Naive thymus-derived CD4-positive, alpha-beta T cell (primary cell): ENCODE results near the gene TNRC6B. TPM values are rescaled to one million over a fixed set of nuclear protein-coding genes. Genes with fewer than 3 reads are reported as not detected.
A peak's percentile ranks its signal among the peaks of the same experiment; 100 is the strongest.

Experiments used
- ATAC-seq: fragments of 150-1000 bp; cut with Tn5 transposase; 2 replicates; pipeline ENCODE4 v1.10.0; 2021; ENCODE audit warnings: mild to moderate bottlenecking, moderate library complexity
- CTCF ChIA-PET: fragments of 350-600 bp; sonication (Branson Sonifier 250); formaldehyde crosslinking; loops from one replicate; lab custom pipeline; 2021; ENCODE audit warnings: antibody characterized with exemption; lab: Charles Lee
- POLR2A ChIA-PET: fragments of 350-600 bp; sonication (Branson Sonifier 250); formaldehyde crosslinking; loops from one replicate; lab custom pipeline; 2021; ENCODE audit warnings: antibody characterized with exemption, inconsistent platforms; lab: Charles Lee
- DNase-seq, 9 donors: peaks; one replicate each; pipeline versions ENCODE4 v3.0.0 to v3.0.0-alpha.2; 2020 to 2022; ENCODE audit warnings: mixed read lengths in 1 of 9
- H3K27ac ChIP-seq: one replicate; pipeline ENCODE4 v1.7.0; 2013; ENCODE audit warnings: mild to moderate bottlenecking, low read depth, low read length, moderate library complexity
- H3K27me3 ChIP-seq, 2 donors: one replicate each; pipeline ENCODE4 v1.7.0; 2013; ENCODE audit warnings: low read length in 2 of 2, mild to moderate bottlenecking in 2 of 2, moderate library complexity in 2 of 2; ENCODE audit not compliant: control insufficient read depth in 2 of 2, insufficient read depth in 2 of 2
- H3K36me3 ChIP-seq, 3 experiments: 1 replicate in 2 of 3; 2 replicates in 1 of 3; pipeline ENCODE4 v1.7.0; 2013; ENCODE audit warnings: low read length in 3 of 3, mild to moderate bottlenecking in 3 of 3, moderate library complexity in 1 of 3; ENCODE audit not compliant: insufficient read depth in 3 of 3, control insufficient read depth in 2 of 3
- H3K4me1 ChIP-seq, 2 donors: one replicate each; pipeline ENCODE4 v1.7.0; 2013; ENCODE audit warnings: low read length in 2 of 2, mild to moderate bottlenecking in 2 of 2, moderate library complexity in 1 of 2; ENCODE audit not compliant: control insufficient read depth in 2 of 2, insufficient read depth in 2 of 2
- H3K4me3 ChIP-seq: 2 replicates; pipeline ENCODE4 v1.7.0; 2013; ENCODE audit warnings: mild to moderate bottlenecking, low read length
- H3K9me3 ChIP-seq, 3 experiments: 1 replicate in 2 of 3; 2 replicates in 1 of 3; pipeline ENCODE4 v1.7.0; 2013; ENCODE audit warnings: low read length in 3 of 3; ENCODE audit not compliant: control insufficient read depth in 2 of 3
- H3K27ac Mint-ChIP-seq, 9 donors: one replicate each; pipeline ENCODE4 v1.8.0; 2020 to 2022; ENCODE audit warnings: mixed read lengths in 9 of 9, mild to moderate bottlenecking in 8 of 9, moderate library complexity in 5 of 9, inconsistent platforms in 2 of 9
- H3K27me3 Mint-ChIP-seq, 5 donors: one replicate each; pipeline ENCODE4 v1.8.0; 2021 to 2022; ENCODE audit warnings: mixed read lengths in 5 of 5, mild to moderate bottlenecking in 1 of 5
- H3K36me3 Mint-ChIP-seq, 5 donors: one replicate each; pipeline ENCODE4 v1.8.0; 2020 to 2022; ENCODE audit warnings: mixed read lengths in 5 of 5, mild to moderate bottlenecking in 3 of 5, inconsistent platforms in 1 of 5
- H3K4me1 Mint-ChIP-seq, 7 donors: one replicate each; pipeline ENCODE4 v1.8.0; 2020 to 2022; ENCODE audit warnings: mixed read lengths in 7 of 7, mild to moderate bottlenecking in 3 of 7, inconsistent platforms in 1 of 7
- H3K4me3 Mint-ChIP-seq, 10 donors: one replicate each; pipeline ENCODE4 v1.8.0; 2020 to 2022; ENCODE audit warnings: mild to moderate bottlenecking in 10 of 10, mixed read lengths in 10 of 10, moderate library complexity in 6 of 10, inconsistent platforms in 2 of 10
- H3K9me3 Mint-ChIP-seq, 11 donors: one replicate each; pipeline ENCODE4 v1.8.0; 2020 to 2022; ENCODE audit warnings: mixed read lengths in 11 of 11, mild to moderate bottlenecking in 4 of 11, inconsistent platforms in 1 of 11, moderate library complexity in 1 of 11
- intact Hi-C, 2 donors: fragments of 100-400 bp; cut with micrococcal nuclease; formaldehyde crosslinking; loops; one replicate each; pipeline ENCODE4 v1.15.1; 2023
- polyA plus RNA-seq, 2 donors: library from polyadenylated mRNA; unstranded; fragments of 300-500 nt; fragmentation: Illumina TruSeq; gene quantifications; one replicate each; pipeline ENCODE4 v1.2.3, GENCODE V29; 2021
- total RNA-seq, 6 experiments: library from RNA in 5 of 6; stranded (reverse) in 5 of 6; gene quantifications; 1 replicate in 5 of 6; 2 replicates in 1 of 6; pipeline ENCODE4 v1.2.3 and lab custom pipeline; 2021 to 2026

TNRC6B gene
- total and polyA plus RNA-seq, 7 experiments from 2014 or later = 67.4 to 165 (median 136) TPM

GRCh38 chr22:40324468-40325305 is 147.0 kb downstream of the TNRC6B start:
- no peaks in the 10 kb centered on the region for H3K27me3 Mint-ChIP-seq
- Histone ChIP-seq H3K27me3 (no peaks in the 10 kb centered on the region), H3K4me1 (peaks cover 57 to 73% of the 10 kb centered on the region in 2 donors), H3K27ac (peak overlapping the region; percentile 74), H3K36me3 (peaks cover 10 to 30% (median 18%) of the 10 kb centered on the region in 3 experiments), H3K9me3 (no peaks in the 10 kb centered on the region), H3K4me3 (peak overlapping the region; percentile 39)
- ChIA-PET POLR2A (interaction anchor here (0.6 to 6.3 kb wide), 17 partner anchors 10 to 280 kb away, joined by 3 to 77 read pairs (median 3); partner anchors contain the start of gene ADSL), CTCF (interaction anchor here (0.6 to 1.2 kb wide), 3 partner anchors 16 to 34 kb away, joined by 3 to 4 read pairs (median 3); no protein-coding TSS in a partner anchor)
- H3K27ac Mint-ChIP-seq = peak overlapping the region; percentile 91 to 99 (median 95)
- DNase-seq (peak in 7 of 9 donors; percentile 74 to 89 (median 83)), ATAC-seq (peak; percentile 91)
- H3K36me3 Mint-ChIP-seq = peaks cover 5 to 52% (median 37%) of the 10 kb centered on the region in 5 donors
- intact Hi-C loops = loop anchor here (1.0 kb wide), 4 partner anchors 11 to 147 kb away; partner anchors contain the start of genes ADSL (in 2 of the 2) and TNRC6B (in 2 of the 2)
- H3K4me3 Mint-ChIP-seq = peak overlapping the region; percentile 73 to 90 (median 80)
- H3K4me1 Mint-ChIP-seq = peaks cover 41 to 96% (median 92%) of the 10 kb centered on the region in 7 donors
- H3K9me3 Mint-ChIP-seq = no peaks in the 10 kb centered on the region

- H3K36me3 Mint-ChIP-seq = peaks cover 5 to 54% (median 39%) of the 10 kb centered on the region in 5 donors
- Histone ChIP-seq H3K9me3 (no peaks in the 10 kb centered on the region), H3K27me3 (no peaks in the 10 kb centered on the region), H3K36me3 (peaks cover 10 to 30% (median 18%) of the 10 kb centered on the region in 3 experiments), H3K4me1 (peaks cover 57 to 79% of the 10 kb centered on the region in 2 donors), H3K4me3 (peak overlapping the region; percentile 39), H3K27ac (peak overlapping the region; percentile 74)
- H3K27me3 Mint-ChIP-seq = no peaks in the 10 kb centered on the region
- ChIA-PET POLR2A (interaction anchor here (0.6 to 6.3 kb wide), 9 partner anchors 9 to 281 kb away, joined by 3 to 77 read pairs (median 3); partner anchors contain the start of gene ADSL), CTCF (interaction anchor here (0.9 kb wide), 1 partner anchor 16 kb away, joined by 3 read pairs; no protein-coding TSS in a partner anchor)
- H3K4me1 Mint-ChIP-seq = peaks cover 44 to 100% (median 95%) of the 10 kb centered on the region in 7 donors
- peak overlapping the region; percentile 91 to 99 (median 95) for H3K27ac Mint-ChIP-seq
- intact Hi-C loops = loop anchor here in 1 of 2 donors (1.0 kb wide), 1 partner anchor 21 kb away; the partner anchor contains the start of gene ADSL
- peak in 7 of 9 donors; percentile 33 to 71 (median 50) for DNase-seq
- peak; percentile 44 for ATAC-seq
- H3K4me3 Mint-ChIP-seq = peak overlapping the region; percentile 73 to 90 (median 80)
- no peaks in the 10 kb centered on the region for H3K9me3 Mint-ChIP-seq
Observed at GRCh38 chr22:40325315-40325714, 147.6 kb downstream of the TNRC6B start.

- Mint-ChIP-seq H3K27me3 (no peaks in the 10 kb centered on the region), H3K9me3 (peaks cover 0 to 2% (median 0%) of the 10 kb centered on the region in 11 donors), H3K4me1 (peaks cover 51 to 100% (median 97%) of the 10 kb centered on the region in 7 donors), H3K36me3 (peaks cover 0 to 47% (median 29%) of the 10 kb centered on the region in 5 donors), H3K4me3 (peak overlapping the region; percentile 31 to 78 (median 58)), H3K27ac (peak overlapping the region; percentile 53 to 99 (median 95))
- Histone ChIP-seq H3K27ac (peak overlapping the region; percentile 59), H3K27me3 (no peaks in the 10 kb centered on the region), H3K9me3 (no peaks in the 10 kb centered on the region), H3K36me3 (peaks cover 5 to 15% (median 10%) of the 10 kb centered on the region in 3 experiments), H3K4me3 (no peak overlapping the region), H3K4me1 (peaks cover 62 to 96% of the 10 kb centered on the region in 2 donors)
- intact Hi-C loops = no loop called here
- DNase-seq (peak in 6 of 9 donors; percentile 37 to 79 (median 53)), ATAC-seq (no peak)
- ChIA-PET CTCF (interaction anchor here (0.6 to 1.2 kb wide), 5 partner anchors 18 to 133 kb away, joined by 3 to 8 read pairs (median 4); no protein-coding TSS in a partner anchor), POLR2A (interaction anchor here (0.6 to 6.3 kb wide), 11 partner anchors 7 to 401 kb away, joined by 3 to 77 read pairs (median 7); partner anchors contain the start of gene ADSL)
Observed at GRCh38 chr22:40326905-40327735, 149.4 kb downstream of the TNRC6B start.

GRCh38 chr22:40328546-40329456 is 151.1 kb downstream of the TNRC6B start:
- no peak for ATAC-seq

GRCh38 chr22:40329466-40329865 is 151.7 kb downstream of the TNRC6B start:
- H3K27ac Mint-ChIP-seq = peak overlapping the region in 8 of 9 donors; percentile 42 to 99 (median 95)
- intact Hi-C loops = no loop called here
- peak overlapping the region; percentile 58 for H3K27ac ChIP-seq

More at GRCh38 chr22:40328546-40329456, 151.1 kb downstream of the TNRC6B start:
- Mint-ChIP-seq H3K4me1 (peaks cover 61 to 100% (median 97%) of the 10 kb centered on the region in 7 donors), H3K4me3 (peak overlapping the region in 5 of 10 donors; percentile 18 to 78 (median 62)), H3K27me3 (no peaks in the 10 kb centered on the region), H3K9me3 (peaks cover 0 to 5% (median 0%) of the 10 kb centered on the region in 11 donors), H3K27ac (peak overlapping the region in 8 of 9 donors; percentile 42 to 99 (median 95)), H3K36me3 (peaks cover 0 to 44% (median 20%) of the 10 kb centered on the region in 5 donors)
- peaks cover 67 to 96% of the 10 kb centered on the region in 2 donors for H3K4me1 ChIP-seq
- ChIA-PET POLR2A (interaction anchor here (0.6 to 9.2 kb wide), 10 partner anchors 10 to 1177 kb away, joined by 3 to 69 read pairs (median 4); partner anchors contain the start of gene ADSL), CTCF (interaction anchor here (1.0 kb wide), 1 partner anchor 17 kb away, joined by 6 read pairs; no protein-coding TSS in a partner anchor)
- no peaks in the 10 kb centered on the region for H3K27me3 ChIP-seq
- no peak for DNase-seq
- peak overlapping the region; percentile 58 for H3K27ac ChIP-seq
- H3K36me3 ChIP-seq = peaks cover 0 to 4% (median 0%) of the 10 kb centered on the region in 3 experiments
- H3K9me3 ChIP-seq = no peaks in the 10 kb centered on the region
- H3K4me3 ChIP-seq = no peak overlapping the region
- intact Hi-C loops = no loop called here

More at GRCh38 chr22:40329466-40329865, 151.7 kb downstream of the TNRC6B start:
- Histone ChIP-seq H3K36me3 (peaks cover 0 to 4% (median 0%) of the 10 kb centered on the region in 3 experiments), H3K27me3 (no peaks in the 10 kb centered on the region), H3K9me3 (no peaks in the 10 kb centered on the region), H3K4me3 (no peak overlapping the region), H3K4me1 (peaks cover 68 to 97% of the 10 kb centered on the region in 2 donors)
- Mint-ChIP-seq H3K9me3 (peaks cover 0 to 5% (median 0%) of the 10 kb centered on the region in 11 donors), H3K27me3 (no peaks in the 10 kb centered on the region), H3K4me1 (peaks cover 64 to 100% (median 97%) of the 10 kb centered on the region in 7 donors), H3K4me3 (peak overlapping the region in 5 of 10 donors; percentile 23 to 84 (median 36)), H3K36me3 (peaks cover 0 to 46% (median 19%) of the 10 kb centered on the region in 5 donors)
- ChIA-PET CTCF (interaction anchor here (0.7 to 1.0 kb wide), 2 partner anchors 10 to 16 kb away, joined by 3 to 6 read pairs; no protein-coding TSS in a partner anchor), POLR2A (interaction anchor here (0.7 to 9.2 kb wide), 7 partner anchors 11 to 1178 kb away, joined by 3 to 69 read pairs (median 3); partner anchors contain the start of gene ADSL)
- no peak for DNase-seq
- ATAC-seq = no peak
